Left forelimb (tissue), 1 donor: ENCODE measurements around the gene PANX2.
"Not testable (repeated sequence)": the region's sequence is repeated elsewhere in the genome, so short reads cannot be mapped to it uniquely, and the experiment has no call there.

ENCODE experiments used
- DNase-seq: peaks from one replicate; pipeline ENCODE4 v3.0.0-alpha.2; 2018; ENCODE audit warnings: low spot score

PANX2 gene

GRCh38 chr22:50170453-50171318, at the start of gene PANX2:
TSS of gene PANX2 (plus strand) at chr22:50170731. CDS start at chr22:50170731, 0 bp downstream.
- DNase-seq, result no peak

GRCh38 chr22:50121202-50121740, 49.3 kb upstream of the PANX2 start:
- no peak for DNase-seq

- DNase-seq, result no peak
Observed at GRCh38 chr22:50123119-50123518, 47.4 kb upstream of the PANX2 start.

GRCh38 chr22:50125029-50125428, 45.5 kb upstream of the PANX2 start:
- DNase-seq, result no peak

- no peak for DNase-seq
Observed at GRCh38 chr22:50129121-50129736, 41.3 kb upstream of the PANX2 start.

GRCh38 chr22:50131894-50132293, 38.6 kb upstream of the PANX2 start:
- no peak for DNase-seq

- DNase-seq, result no peak
Observed at GRCh38 chr22:50134481-50134880, 36.0 kb upstream of the PANX2 start.

GRCh38 chr22:50136581-50137015, 33.9 kb upstream of the PANX2 start:
- no peak for DNase-seq

- DNase-seq, result not testable (repeated sequence)
Observed at GRCh38 chr22:50137277-50137676, 33.3 kb upstream of the PANX2 start.

- no peak for DNase-seq
Observed at GRCh38 chr22:50138041-50138440, 32.5 kb upstream of the PANX2 start.

- no peak for DNase-seq
Observed at GRCh38 chr22:50138988-50139387, 31.5 kb upstream of the PANX2 start.

- no peak for DNase-seq
Observed at GRCh38 chr22:50139843-50140415, 30.6 kb upstream of the PANX2 start.

GRCh38 chr22:50140615-50141014, 29.9 kb upstream of the PANX2 start:
- no peak for DNase-seq

- no peak for DNase-seq
Observed at GRCh38 chr22:50141462-50141861, 29.1 kb upstream of the PANX2 start.

GRCh38 chr22:50141891-50142363, 28.6 kb upstream of the PANX2 start:
- no peak for DNase-seq

GRCh38 chr22:50143096-50143495, 27.4 kb upstream of the PANX2 start:
- no peak for DNase-seq

- DNase-seq, result no peak
Observed at GRCh38 chr22:50144005-50144614, 26.4 kb upstream of the PANX2 start.

GRCh38 chr22:50145721-50146438, 24.7 kb upstream of the PANX2 start:
- DNase-seq, result no peak

- no peak for DNase-seq
Observed at GRCh38 chr22:50146439-50147238, 23.9 kb upstream of the PANX2 start.
